Upper lobe of left lung (tissue), 4 donors: ENCODE results near the gene EWSR1.

Source experiments
- EP300 ChIP-seq, 4 donors: sonication (generic); formaldehyde crosslinking; IDR thresholded peaks; one replicate each; pipeline ENCODE4 v1.5.1; 2017; ENCODE audit warnings: antibody characterized with exemption in 4 of 4, control low read depth in 2 of 4
- POLR2A ChIP-seq, 4 donors: fragments of 450-650 bp; IDR thresholded peaks; one replicate each; pipeline ENCODE4 v1.5.1; 2016 to 2017; ENCODE audit warnings: antibody characterized with exemption in 4 of 4, mild to moderate bottlenecking in 2 of 4
- POLR2AphosphoS5 ChIP-seq, 2 donors: sonication (generic); formaldehyde crosslinking; IDR thresholded peaks; one replicate each; pipeline ENCODE4 v1.5.1; 2017; ENCODE audit warnings: antibody characterized with exemption in 2 of 2
- TF ChIP-seq, protein P1 (sequence below), 6 experiments: fragments of 450-650 bp in 4 of 6; fragments of 200-600 bp in 2 of 6; sonication (generic) in 2 of 6; IDR thresholded peaks; one replicate each; pipeline ENCODE4 v1.5.1; 2016 to 2019; ENCODE audit warnings: antibody characterized with exemption in 6 of 6

GRCh38 chr22:29307596-29308147 is 39.6 kb downstream of the EWSR1 start:
- TF ChIP-seq POLR2A (IDR thresholded peaks at IDR 0.05) (no peak), EP300 (IDR thresholded peaks at IDR 0.05) (no peak), POLR2AphosphoS5 (IDR thresholded peaks at IDR 0.05) (no peak)
- TF ChIP-seq, protein P1, sequence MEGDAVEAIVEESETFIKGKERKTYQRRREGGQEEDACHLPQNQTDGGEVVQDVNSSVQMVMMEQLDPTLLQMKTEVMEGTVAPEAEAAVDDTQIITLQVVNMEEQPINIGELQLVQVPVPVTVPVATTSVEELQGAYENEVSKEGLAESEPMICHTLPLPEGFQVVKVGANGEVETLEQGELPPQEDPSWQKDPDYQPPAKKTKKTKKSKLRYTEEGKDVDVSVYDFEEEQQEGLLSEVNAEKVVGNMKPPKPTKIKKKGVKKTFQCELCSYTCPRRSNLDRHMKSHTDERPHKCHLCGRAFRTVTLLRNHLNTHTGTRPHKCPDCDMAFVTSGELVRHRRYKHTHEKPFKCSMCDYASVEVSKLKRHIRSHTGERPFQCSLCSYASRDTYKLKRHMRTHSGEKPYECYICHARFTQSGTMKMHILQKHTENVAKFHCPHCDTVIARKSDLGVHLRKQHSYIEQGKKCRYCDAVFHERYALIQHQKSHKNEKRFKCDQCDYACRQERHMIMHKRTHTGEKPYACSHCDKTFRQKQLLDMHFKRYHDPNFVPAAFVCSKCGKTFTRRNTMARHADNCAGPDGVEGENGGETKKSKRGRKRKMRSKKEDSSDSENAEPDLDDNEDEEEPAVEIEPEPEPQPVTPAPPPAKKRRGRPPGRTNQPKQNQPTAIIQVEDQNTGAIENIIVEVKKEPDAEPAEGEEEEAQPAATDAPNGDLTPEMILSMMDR (IDR thresholded peaks at IDR 0.05): no peak
